K562 (cell line): ENCODE results near the gene NPHP3. TPM values are rescaled to one million over a fixed set of nuclear protein-coding genes. Genes with fewer than 3 reads are reported as not detected.
A peak's percentile ranks its signal among the peaks of the same experiment; 100 is the strongest.

Source experiments
- BCLAF1 ChIP-seq, 2 experiments: fragments of 450-650 bp in 1 of 2; IDR thresholded peaks; 2 replicates each; pipeline ENCODE4 v1.6.1; 2011 to 2017; ENCODE audit warnings: low read depth in 2 of 2, antibody characterized with exemption in 1 of 2, borderline replicate concordance in 1 of 2, low read length in 1 of 2, mild to moderate bottlenecking in 1 of 2, mixed read lengths in 1 of 2; ENCODE audit not compliant: control insufficient read depth in 1 of 2
- BMI1 ChIP-seq: fragments of 150-350 bp; IDR thresholded peaks from 2 replicates; pipeline ENCODE4 v1.6.1; 2014; ENCODE audit warnings: low read length
- CHCHD3 ChIP-seq: fragments of 250-450 bp; sonication (Bioruptor Pico); IDR thresholded peaks from 2 replicates; pipeline ENCODE4 v2.1.2; 2022; ENCODE audit warnings: mild to moderate bottlenecking
- CREB3L1 ChIP-seq: fragments of 450-650 bp; IDR thresholded peaks from 2 replicates; pipeline ENCODE4 v1.6.1; 2014; ENCODE audit warnings: low read depth, mild to moderate bottlenecking, moderate library complexity, borderline replicate concordance
- HINFP ChIP-seq: fragments of 450-650 bp; conservative IDR thresholded peaks from 2 replicates; pipeline ENCODE4 v1.6.1; 2016; ENCODE audit warnings: missing genetic modification characterization, low read depth, mild to moderate bottlenecking, control low read depth, missing compliant biosample characterization
- HIVEP1 ChIP-seq: fragments of 250-450 bp; sonication (Bioruptor Pico); IDR thresholded peaks from 2 replicates; pipeline ENCODE4 v1.4.0; 2020; ENCODE audit warnings: mild to moderate bottlenecking
- KAT8 ChIP-seq: fragments of 450-650 bp; IDR thresholded peaks from 2 replicates; pipeline ENCODE4 v1.6.1; 2016; ENCODE audit warnings: low read depth, mild to moderate bottlenecking
- MED1 ChIP-seq: sonication (generic); formaldehyde crosslinking; IDR thresholded peaks from 2 replicates; pipeline ENCODE4 v1.8.1; 2023; ENCODE audit warnings: missing genetic modification reagents, borderline replicate concordance
- NFE2L1 ChIP-seq: fragments of 450-650 bp; IDR thresholded peaks from 2 replicates; pipeline ENCODE4 v1.6.1; 2016; ENCODE audit warnings: missing genetic modification characterization, low read depth, mild to moderate bottlenecking, missing compliant biosample characterization, moderate library complexity, borderline replicate concordance
- PYGO2 ChIP-seq: fragments of 450-650 bp; IDR thresholded peaks from 2 replicates; pipeline ENCODE4 v1.6.1; 2016; ENCODE audit warnings: mild to moderate bottlenecking, missing genetic modification characterization, moderate library complexity, missing compliant biosample characterization
- RBM15 ChIP-seq: fragments of 200-400 bp; formaldehyde crosslinking; IDR thresholded peaks from 2 replicates; pipeline ENCODE4 v1.6.1; 2018; ENCODE audit warnings: mild to moderate bottlenecking, low read length, moderate library complexity; ENCODE audit not compliant: insufficient read depth
- SRSF3 ChIP-seq: fragments of 200-400 bp; formaldehyde crosslinking; IDR thresholded peaks from 2 replicates; pipeline ENCODE4 v1.6.1; 2016; ENCODE audit warnings: mild to moderate bottlenecking, low read length, moderate library complexity; ENCODE audit not compliant: insufficient read depth
- STAT5B ChIP-seq: fragments of 250-450 bp; sonication (Bioruptor Pico); IDR thresholded peaks from 2 replicates; pipeline ENCODE4 v1.8.0; 2021; ENCODE audit warnings: mild to moderate bottlenecking, inconsistent platforms
- ZBTB9 ChIP-seq: fragments of 450-650 bp; formaldehyde crosslinking; IDR thresholded peaks from 2 replicates; pipeline ENCODE4 v1.4.0; 2020; ENCODE audit warnings: mild to moderate bottlenecking, moderate library complexity
- ZFP1 ChIP-seq: fragments of 450-650 bp; formaldehyde crosslinking; IDR thresholded peaks from 2 replicates; pipeline ENCODE4 v1.4.0; 2020; ENCODE audit warnings: mild to moderate bottlenecking, mixed read lengths
- ZKSCAN3 ChIP-seq: fragments of 250-450 bp; sonication (Bioruptor Pico); IDR thresholded peaks from 2 replicates; pipeline ENCODE4 v1.4.0; 2020
- ZKSCAN8 ChIP-seq: fragments of 200-800 bp; sonication (Bioruptor generic); IDR thresholded peaks from 2 replicates; pipeline ENCODE4 v1.6.1; 2016; ENCODE audit warnings: missing genetic modification characterization, missing compliant biosample characterization
- ZNF134 ChIP-seq: fragments of 250-450 bp; sonication (Bioruptor Pico); conservative IDR thresholded peaks from 2 replicates; pipeline ENCODE4 v1.4.0; 2020
- ZNF3 ChIP-seq: fragments of 250-450 bp; sonication (Bioruptor Pico); IDR thresholded peaks from 2 replicates; pipeline ENCODE4 v1.5.0; 2021; ENCODE audit warnings: mild to moderate bottlenecking, moderate library complexity
- ZNF76 ChIP-seq: fragments of 250-450 bp; sonication (Bioruptor Pico); IDR thresholded peaks from 2 replicates; pipeline ENCODE4 v1.4.0; 2020; ENCODE audit warnings: mild to moderate bottlenecking, moderate library complexity, borderline replicate concordance
- ZNF785 ChIP-seq: fragments of 250-450 bp; sonication (Bioruptor Pico); IDR thresholded peaks from 2 replicates; pipeline ENCODE4 v1.4.0; 2020; ENCODE audit warnings: mild to moderate bottlenecking
- polyA plus RNA-seq, 8 experiments: library from polyadenylated mRNA; depleted of rRNA in 4 of 8; stranded (reverse) in 5 of 8; unstranded in 3 of 8; fragments of >200 nt; fragmentation: Nextera tagmentation in 2 of 8; fragmentation: Illumina TruSeq in 1 of 8; extraction: Ambion mirVana in 2 of 8; extraction: Trizol in 1 of 8; gene quantifications; 2 replicates each; pipeline versions ENCODE4 v1.2.1 to v1.2.3, GENCODE V29; 2011 to 2014; ENCODE audit warnings: inconsistent platforms in 1 of 8, missing spikeins in 1 of 8
- total RNA-seq, 7 experiments: library from RNA; depleted of rRNA in 6 of 7; stranded (reverse); fragments of >200 nt in 6 of 7; fragmentation: Illumina TruSeq in 2 of 7; extraction: Trizol in 2 of 7; gene quantifications; 2 replicates each; pipeline versions ENCODE4 v1.2.1 to v1.2.3, GENCODE V29; 2011 to 2021; ENCODE audit warnings: low replicate concordance in 1 of 7

Gene NPHP3
- total and polyA plus RNA-seq, 9 of the 15 experiments (the other 6 are each of a cell fraction or from before 2014, with no cell fraction given) = 0.62 to 13.2 (median 5.8) TPM

- TF ChIP-seq BCLAF1 (IDR thresholded peaks at IDR 0.05; ENCODE audit: borderline replicate concordance in 1 of 2, control insufficient read depth in 1 of 2, low read depth in 2 of 2, low read length in 1 of 2) (0 out of 4 replicates have a peak, but pooled peaks of 1 of the 2 experiments have one; percentile 69), ZKSCAN3 (CRISPR knock-in tag) (no peak), HIVEP1 (no peak), CHCHD3 (no peak), PYGO2 (tag) (no peak), CREB3L1 (0 out of 2 replicates have a peak, but pooled peaks have one; percentile 46), MED1 (CRISPR knock-in tag) (no peak), ZNF785 (no peak), ZNF134 (CRISPR knock-in tag) (no peak), SRSF3 (no peak), HINFP (tag) (no peak), ZFP1 (CRISPR knock-in tag) (no peak), RBM15 (no peak), ZKSCAN8 (CRISPR knock-in tag) (no peak), ZNF76 (CRISPR knock-in tag) (no peak), BMI1 (no peak), NFE2L1 (no peak), ZNF3 (no peak), KAT8 (no peak), ZBTB9 (peak; percentile 54; the same call in 1 of the 2 replicates), STAT5B (CRISPR knock-in tag) (no peak)
Measured at GRCh38 chr3:132660052-132660810, 62.0 kb downstream of the NPHP3 start, which contains the start of gene UBA5 (continued).
